AG04450 (cell line): Measurements from ENCODE around the gene SLFNL1. TPM values are rescaled to one million over a fixed set of nuclear protein-coding genes. Genes with fewer than 3 reads are reported as not detected.

Experiments
- CTCF ChIA-PET: fragments of 300-600, 350-600 bp; formaldehyde crosslinking; extraction: SDS; loops from one replicate; lab custom pipeline; 2022; ENCODE audit warnings: antibody characterized with exemption, inconsistent platforms; lab: Charles Lee
- POLR2A ChIA-PET: fragments of 350-600 bp; formaldehyde crosslinking; extraction: SDS; loops from one replicate; lab custom pipeline; 2021; ENCODE audit warnings: antibody characterized with exemption, inconsistent platforms; lab: Yijun Ruan, JAX
- DNase-seq: peaks from one replicate; pipeline ENCODE4 v3.0.0-alpha.2; 2011; ENCODE audit warnings: low read depth, low spot score
- H3K27ac ChIP-seq: one replicate; pipeline ENCODE4 v1.5.1; 2012; ENCODE audit warnings: low read depth, low read length, control low read depth
- H3K27me3 ChIP-seq: one replicate; pipeline ENCODE4 v1.6.0; 2012; ENCODE audit warnings: low read length; ENCODE audit not compliant: control insufficient read depth, insufficient read depth
- H3K4me3 ChIP-seq: 2 replicates; pipeline ENCODE4 v1.5.1; 2011; ENCODE audit warnings: mild to moderate bottlenecking, low read depth, low read length, control low read depth
- H3K9me3 ChIP-seq: 2 replicates; pipeline ENCODE4 v1.5.1; 2012; ENCODE audit warnings: low read length; ENCODE audit not compliant: control insufficient read depth, insufficient read depth
- polyA plus RNA-seq: library from polyadenylated mRNA; depleted of rRNA; stranded (reverse); fragments of >200 nt; gene quantifications from 2 replicates; pipeline ENCODE4 v1.2.3, GENCODE V29; 2011
- TF ChIP-seq, protein P1 (sequence below): IDR thresholded peaks from 2 replicates; pipeline ENCODE4 v1.5.1; 2011; ENCODE audit warnings: low read depth, low read length, control low read depth, inconsistent platforms

The SLFNL1 gene
- polyA plus RNA-seq, 1 experiment, result 0.06 TPM

DNA sequence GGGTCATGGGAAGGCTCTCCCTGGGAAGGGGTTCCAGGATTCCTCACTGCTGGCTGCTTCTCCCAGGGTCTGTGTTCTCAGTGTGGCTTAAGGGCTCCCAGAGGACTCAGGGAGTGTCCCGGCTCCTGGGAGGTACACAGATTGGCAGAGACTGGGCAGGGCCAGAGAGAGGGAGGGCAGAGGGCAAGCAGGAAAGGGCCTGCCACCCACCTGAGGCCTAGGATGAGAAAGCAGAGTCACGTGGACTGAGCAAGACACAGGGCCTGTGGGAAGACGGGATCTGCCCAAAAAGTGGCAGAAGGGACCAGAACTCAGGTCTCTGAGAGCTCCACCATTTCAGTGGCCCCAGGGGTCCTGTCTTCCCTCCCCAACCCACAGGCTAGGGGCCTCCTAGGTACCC is 871 bp downstream of the SLFNL1 start:
- ChIA-PET POLR2A (interaction anchor here (0.5 to 0.6 kb wide), 2 partner anchors 179 to 946 kb away, joined by 3 to 6 read pairs; no protein-coding TSS in a partner anchor), CTCF (no interaction called here)
- no peaks in the 10 kb centered on the region for H3K9me3 ChIP-seq
- no peak overlapping the region for H3K4me3 ChIP-seq
- H3K27me3 ChIP-seq, result no peaks in the 10 kb centered on the region
- no peak for DNase-seq
- no peak overlapping the region for H3K27ac ChIP-seq
- TF ChIP-seq, protein P1, sequence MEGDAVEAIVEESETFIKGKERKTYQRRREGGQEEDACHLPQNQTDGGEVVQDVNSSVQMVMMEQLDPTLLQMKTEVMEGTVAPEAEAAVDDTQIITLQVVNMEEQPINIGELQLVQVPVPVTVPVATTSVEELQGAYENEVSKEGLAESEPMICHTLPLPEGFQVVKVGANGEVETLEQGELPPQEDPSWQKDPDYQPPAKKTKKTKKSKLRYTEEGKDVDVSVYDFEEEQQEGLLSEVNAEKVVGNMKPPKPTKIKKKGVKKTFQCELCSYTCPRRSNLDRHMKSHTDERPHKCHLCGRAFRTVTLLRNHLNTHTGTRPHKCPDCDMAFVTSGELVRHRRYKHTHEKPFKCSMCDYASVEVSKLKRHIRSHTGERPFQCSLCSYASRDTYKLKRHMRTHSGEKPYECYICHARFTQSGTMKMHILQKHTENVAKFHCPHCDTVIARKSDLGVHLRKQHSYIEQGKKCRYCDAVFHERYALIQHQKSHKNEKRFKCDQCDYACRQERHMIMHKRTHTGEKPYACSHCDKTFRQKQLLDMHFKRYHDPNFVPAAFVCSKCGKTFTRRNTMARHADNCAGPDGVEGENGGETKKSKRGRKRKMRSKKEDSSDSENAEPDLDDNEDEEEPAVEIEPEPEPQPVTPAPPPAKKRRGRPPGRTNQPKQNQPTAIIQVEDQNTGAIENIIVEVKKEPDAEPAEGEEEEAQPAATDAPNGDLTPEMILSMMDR, result no peak

DNA sequence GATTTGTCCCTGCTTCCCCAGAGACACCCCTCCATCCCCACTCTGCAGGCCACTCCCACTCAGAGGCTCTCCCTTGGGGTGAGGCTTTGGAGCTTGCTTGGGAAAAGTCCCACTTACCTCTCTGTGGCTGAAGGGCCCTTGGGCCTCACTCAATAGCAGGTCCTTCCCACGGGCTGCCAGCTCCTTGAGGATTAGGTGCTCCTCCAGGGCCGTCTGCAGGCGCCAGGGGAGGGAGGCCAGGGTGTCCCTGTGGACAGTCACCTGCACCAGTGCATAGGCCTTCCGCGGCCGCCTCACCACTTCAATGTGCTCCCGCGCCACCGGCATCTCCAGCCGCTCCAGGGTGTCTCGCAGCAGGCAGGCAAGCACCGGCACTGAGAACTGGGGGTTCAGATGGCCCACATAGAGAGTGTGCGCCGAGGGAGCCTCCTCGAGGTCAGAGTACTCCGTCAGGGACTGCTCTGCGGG is 1.4 kb downstream of the SLFNL1 start:
- TF ChIP-seq, protein P1, result no peak
- no peaks in the 10 kb centered on the region for H3K9me3 ChIP-seq
- CTCF ChIA-PET, result no interaction called here

DNA sequence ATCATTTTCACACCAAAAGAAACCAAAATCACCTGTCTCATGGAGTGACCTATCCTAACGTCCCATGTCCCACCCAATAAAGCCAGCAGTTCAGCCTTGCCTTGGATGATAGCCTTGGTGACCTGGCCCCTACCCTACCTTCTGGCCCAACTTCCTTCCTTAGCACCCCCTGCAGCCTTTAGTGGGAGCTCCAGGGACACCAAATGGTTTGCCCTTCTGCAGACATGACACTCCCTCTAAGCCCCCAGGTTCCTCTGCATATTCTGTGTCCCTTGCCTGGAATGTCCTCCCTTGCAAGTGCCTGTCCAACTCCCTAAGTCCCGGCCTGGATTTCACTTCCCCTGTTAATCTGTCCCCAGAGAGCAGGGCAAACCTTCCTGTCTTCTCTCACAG is 2.2 kb downstream of the SLFNL1 start:
- H3K4me3 ChIP-seq, result no peak overlapping the region
- CTCF ChIA-PET, result interaction anchor here (0.7 kb wide), 1 partner anchor 311 kb away, joined by 4 read pairs; no protein-coding TSS in a partner anchor

More for the DNA sequence above, 1.4 kb downstream of the SLFNL1 start:
- H3K4me3 ChIP-seq, result no peak overlapping the region
- no peak overlapping the region for H3K27ac ChIP-seq
- POLR2A ChIA-PET, result no interaction called here
- DNase-seq, result no peak
- no peaks in the 10 kb centered on the region for H3K27me3 ChIP-seq

DNA sequence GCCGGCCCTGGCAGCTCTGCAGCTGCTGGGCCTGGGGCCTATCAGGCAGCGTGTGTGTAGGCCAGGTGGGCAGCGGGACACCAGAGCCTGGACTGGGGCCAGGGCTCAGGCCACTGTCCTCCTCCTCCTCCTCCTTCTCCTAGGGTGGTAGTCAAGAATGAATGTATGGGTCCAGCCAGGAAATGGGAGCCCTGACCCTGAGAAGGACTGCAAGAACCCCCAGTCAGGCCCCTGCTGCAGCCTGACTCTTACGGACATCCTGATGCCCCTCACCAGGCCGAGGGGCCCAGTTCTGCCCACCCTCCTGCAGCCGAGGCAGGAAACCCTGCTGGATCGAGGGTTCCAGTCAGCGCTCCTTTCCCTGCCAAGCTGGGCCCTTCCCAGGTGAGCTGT is 3.5 kb downstream of the SLFNL1 start:
- POLR2A ChIA-PET, result no interaction called here
- TF ChIP-seq, protein P1, result no peak
- CTCF ChIA-PET, result no interaction called here
- Histone ChIP-seq H3K9me3 (no peaks in the 10 kb centered on the region), H3K27ac (no peak overlapping the region), H3K27me3 (no peaks in the 10 kb centered on the region), H3K4me3 (no peak overlapping the region)
- no peak for DNase-seq

More for the DNA sequence above, 2.2 kb downstream of the SLFNL1 start:
- POLR2A ChIA-PET, result no interaction called here
- no peak overlapping the region for H3K27ac ChIP-seq
- TF ChIP-seq, protein P1, result no peak
- no peaks in the 10 kb centered on the region for H3K27me3 ChIP-seq
- no peaks in the 10 kb centered on the region for H3K9me3 ChIP-seq
- no peak for DNase-seq

DNA sequence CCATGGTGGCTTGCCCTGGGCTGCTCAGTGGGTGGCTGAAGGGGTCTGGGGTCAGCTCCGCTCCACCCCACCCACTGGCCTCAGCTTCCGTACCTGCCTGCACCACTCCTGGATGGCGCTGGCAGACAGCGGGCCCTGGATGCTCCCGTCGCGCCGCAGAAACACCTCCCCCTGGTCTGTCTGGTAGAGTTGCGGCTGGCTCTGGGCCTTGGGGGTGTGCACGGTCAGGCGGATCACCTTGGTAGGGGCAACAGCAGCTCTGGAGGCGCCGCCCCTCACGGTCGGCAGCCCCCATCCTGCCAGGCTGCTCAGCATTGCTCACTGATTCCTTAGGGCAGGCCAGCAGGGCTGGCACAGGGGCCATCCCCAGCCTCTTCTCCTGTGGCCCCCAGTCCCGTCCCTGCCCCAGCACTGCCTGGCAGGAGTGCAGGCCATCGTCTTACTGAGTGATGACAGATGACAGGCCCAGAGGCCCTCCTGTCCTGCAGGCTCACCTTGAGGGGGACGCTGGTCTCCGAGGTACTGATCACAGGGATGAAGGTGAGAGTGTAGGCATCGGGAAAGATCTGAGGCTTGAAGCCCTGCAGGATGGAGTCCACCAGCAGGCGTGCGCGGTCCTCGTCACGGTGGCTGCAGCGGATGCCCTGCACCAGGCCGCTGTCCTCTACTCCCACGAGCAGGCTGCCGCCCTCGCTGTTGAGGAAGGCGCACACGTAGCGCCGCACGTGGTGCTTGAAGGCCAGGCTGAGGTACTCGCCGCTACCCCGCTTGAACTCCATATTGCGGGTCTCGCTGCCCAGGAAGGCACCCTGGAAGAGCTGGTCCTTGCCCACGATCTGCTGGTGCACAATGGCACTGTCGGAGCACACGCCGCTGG is 4.1 kb downstream of the SLFNL1 start:
- no peak for DNase-seq
- Histone ChIP-seq H3K27me3 (no peaks in the 10 kb centered on the region), H3K4me3 (no peak overlapping the region), H3K27ac (no peak overlapping the region), H3K9me3 (no peaks in the 10 kb centered on the region)
- POLR2A ChIA-PET, result no interaction called here
- TF ChIP-seq, protein P1, result no peak
- CTCF ChIA-PET, result no interaction called here
